Kidney epithelial cell (primary cell): ENCODE data around the gene CCSER2. TPM values are rescaled to one million over a fixed set of nuclear protein-coding genes. Genes with fewer than 3 reads are reported as not detected.

Experiments
- DNase-seq: peaks from one replicate; pipeline ENCODE4 v3.0.0-alpha.2; 2010; ENCODE audit warnings: low read depth
- H3K27me3 ChIP-seq: 2 replicates; pipeline ENCODE4 v1.6.0; 2011; ENCODE audit warnings: low read length; ENCODE audit not compliant: control insufficient read depth, insufficient read depth
- H3K36me3 ChIP-seq: 2 replicates; pipeline ENCODE4 v1.5.1; 2011; ENCODE audit warnings: low read length; ENCODE audit not compliant: control insufficient read depth, insufficient read depth
- H3K4me3 ChIP-seq: 2 replicates; pipeline ENCODE4 v1.5.1; 2011; ENCODE audit warnings: low read depth, mild to moderate bottlenecking, control low read depth, low read length
- total RNA-seq: library from RNA; depleted of rRNA; stranded (reverse); fragments of >200 nt; gene quantifications from 2 replicates; pipeline ENCODE4 v1.2.3, GENCODE V29; 2015
- TF ChIP-seq, protein P1 (sequence below): IDR thresholded peaks from 2 replicates; pipeline ENCODE4 v1.5.1; 2011; ENCODE audit warnings: mild to moderate bottlenecking, moderate library complexity, low read length, control low read depth, inconsistent platforms; ENCODE audit not compliant: insufficient read depth, poor library complexity, severe bottlenecking

CCSER2 gene
- total RNA-seq, 1 donor from 2014 or later = 28.0 TPM

DNA sequence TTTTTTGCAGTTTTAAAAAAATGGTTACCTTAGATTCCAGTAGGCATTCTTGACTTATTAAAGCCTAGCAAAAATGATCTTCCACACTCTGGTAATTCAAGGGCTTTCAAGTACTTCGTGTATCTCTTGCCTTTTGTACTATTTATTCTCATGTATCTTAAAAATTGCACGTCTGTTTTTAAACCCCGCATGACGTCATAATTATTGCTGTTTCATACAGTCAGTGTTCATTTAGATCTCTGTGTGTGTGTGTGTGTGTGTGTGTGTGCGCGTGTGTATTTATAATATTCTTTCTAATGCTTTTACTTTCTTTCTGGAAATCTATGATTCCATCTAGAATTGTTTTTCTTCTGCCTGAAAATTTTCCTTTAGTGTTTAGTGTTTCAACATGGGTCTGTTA lies 234.2 kb downstream of the CCSER2 start:
- TF ChIP-seq, protein P1, sequence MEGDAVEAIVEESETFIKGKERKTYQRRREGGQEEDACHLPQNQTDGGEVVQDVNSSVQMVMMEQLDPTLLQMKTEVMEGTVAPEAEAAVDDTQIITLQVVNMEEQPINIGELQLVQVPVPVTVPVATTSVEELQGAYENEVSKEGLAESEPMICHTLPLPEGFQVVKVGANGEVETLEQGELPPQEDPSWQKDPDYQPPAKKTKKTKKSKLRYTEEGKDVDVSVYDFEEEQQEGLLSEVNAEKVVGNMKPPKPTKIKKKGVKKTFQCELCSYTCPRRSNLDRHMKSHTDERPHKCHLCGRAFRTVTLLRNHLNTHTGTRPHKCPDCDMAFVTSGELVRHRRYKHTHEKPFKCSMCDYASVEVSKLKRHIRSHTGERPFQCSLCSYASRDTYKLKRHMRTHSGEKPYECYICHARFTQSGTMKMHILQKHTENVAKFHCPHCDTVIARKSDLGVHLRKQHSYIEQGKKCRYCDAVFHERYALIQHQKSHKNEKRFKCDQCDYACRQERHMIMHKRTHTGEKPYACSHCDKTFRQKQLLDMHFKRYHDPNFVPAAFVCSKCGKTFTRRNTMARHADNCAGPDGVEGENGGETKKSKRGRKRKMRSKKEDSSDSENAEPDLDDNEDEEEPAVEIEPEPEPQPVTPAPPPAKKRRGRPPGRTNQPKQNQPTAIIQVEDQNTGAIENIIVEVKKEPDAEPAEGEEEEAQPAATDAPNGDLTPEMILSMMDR = no peak
- no peaks in the 10 kb centered on the region for H3K27me3 ChIP-seq
- no peaks in the 10 kb centered on the region for H3K36me3 ChIP-seq
- no peak for DNase-seq
- H3K4me3 ChIP-seq = no peak overlapping the region

DNA sequence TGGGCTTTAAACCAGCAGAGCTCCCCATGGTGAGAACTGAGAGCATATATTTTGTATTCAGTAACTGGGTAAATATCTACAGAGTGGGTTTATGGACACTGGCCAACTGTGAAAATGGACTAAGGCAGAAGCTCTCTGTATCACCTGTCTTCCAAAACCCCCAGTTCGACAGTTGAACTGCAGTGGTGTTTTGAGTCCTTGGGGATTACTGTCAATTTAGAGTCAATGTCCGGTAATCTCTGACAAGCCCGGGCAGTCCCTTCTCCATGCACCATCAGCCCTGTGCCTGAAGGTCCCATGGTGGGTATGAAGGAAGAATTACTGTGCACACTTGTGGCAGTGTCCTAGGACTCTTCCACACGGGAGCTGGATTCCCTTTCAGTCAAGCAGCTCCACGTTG lies 235.0 kb downstream of the CCSER2 start:
- no peak overlapping the region for H3K4me3 ChIP-seq

DNA sequence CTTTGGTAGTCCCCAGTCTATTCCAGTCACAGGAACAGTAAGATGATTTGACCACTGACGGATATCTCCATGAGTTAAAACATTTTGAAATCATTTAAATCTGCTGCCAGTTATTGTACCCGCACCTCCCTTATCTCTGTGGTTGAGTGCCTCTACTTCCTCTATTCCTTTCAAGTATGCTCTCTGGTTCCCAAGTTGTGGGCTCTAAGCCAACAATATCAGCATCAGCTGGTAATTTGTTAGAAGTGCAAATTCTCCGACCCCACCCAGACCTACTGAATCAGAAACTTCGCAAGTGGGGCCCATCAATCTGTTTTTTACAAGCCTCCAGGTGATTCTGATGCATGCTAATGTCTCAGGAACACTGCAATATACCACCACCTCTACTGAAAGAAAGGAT lies 235.5 kb downstream of the CCSER2 start:
- DNase-seq = no peak
- Histone ChIP-seq H3K4me3 (no peak overlapping the region), H3K27me3 (no peaks in the 10 kb centered on the region), H3K36me3 (no peaks in the 10 kb centered on the region)
- TF ChIP-seq, protein P1 = no peak

More for the DNA sequence above, 235.0 kb downstream of the CCSER2 start:
- DNase-seq = no peak
- Histone ChIP-seq H3K36me3 (no peaks in the 10 kb centered on the region), H3K27me3 (no peaks in the 10 kb centered on the region)
- TF ChIP-seq, protein P1 = no peak

DNA sequence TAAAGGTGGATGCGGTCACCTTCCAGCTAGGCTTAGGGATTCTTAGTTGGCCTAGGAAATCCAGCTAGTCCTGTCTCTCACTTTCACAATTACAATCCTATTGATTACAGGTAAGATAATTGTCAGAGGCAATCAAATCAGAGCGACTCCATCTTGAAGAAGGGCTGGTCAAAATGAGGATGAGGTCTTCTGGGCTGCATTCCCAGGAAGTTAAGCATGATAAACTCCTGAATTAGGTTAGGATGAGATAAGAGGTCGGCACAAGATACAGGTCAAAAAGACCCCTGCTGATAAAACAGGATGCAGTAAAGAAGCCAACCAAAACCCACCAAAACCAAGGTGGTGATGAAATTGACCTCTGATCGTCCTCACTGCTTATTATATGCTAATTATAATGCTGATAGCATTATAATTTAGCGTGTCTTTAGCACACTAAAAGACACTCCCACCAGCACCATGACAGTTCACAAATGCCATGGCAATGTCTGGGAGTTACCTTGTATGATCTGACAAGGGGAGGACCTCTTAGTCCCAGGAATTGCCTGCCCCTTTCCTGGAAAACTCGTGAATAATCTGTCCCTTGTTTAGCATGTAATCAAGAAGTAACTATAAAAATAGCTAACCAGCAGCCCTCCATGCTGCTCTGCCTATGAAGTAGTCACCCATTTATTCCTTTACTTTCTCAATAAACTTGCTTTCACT lies 237.6 kb downstream of the CCSER2 start:
- Histone ChIP-seq H3K27me3 (no peaks in the 10 kb centered on the region), H3K36me3 (no peaks in the 10 kb centered on the region), H3K4me3 (no peak overlapping the region)
- DNase-seq = no peak
- TF ChIP-seq, protein P1 = no peak

DNA sequence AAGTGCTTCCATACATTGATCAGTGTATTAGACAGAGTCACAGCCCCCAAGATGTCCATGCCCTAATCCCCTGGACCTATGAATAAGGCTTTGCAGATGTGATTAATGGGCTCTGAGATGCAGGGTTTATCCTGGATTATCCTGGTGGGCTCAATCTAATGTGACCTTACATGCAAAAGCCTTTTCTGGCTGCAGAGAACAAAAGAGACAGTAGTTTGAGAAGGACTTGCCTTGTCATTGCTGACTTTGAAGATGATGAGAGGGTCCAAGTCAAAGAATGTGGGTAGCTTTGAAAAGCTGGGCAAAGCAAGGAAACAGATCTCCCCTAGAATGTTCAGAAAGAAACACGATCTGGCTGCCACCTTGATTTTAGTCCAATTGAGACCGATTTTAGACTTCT lies 238.7 kb downstream of the CCSER2 start:
- no peaks in the 10 kb centered on the region for H3K36me3 ChIP-seq

More for the DNA sequence above, 238.7 kb downstream of the CCSER2 start:
- H3K27me3 ChIP-seq = no peaks in the 10 kb centered on the region
- DNase-seq = no peak
- H3K4me3 ChIP-seq = no peak overlapping the region
- TF ChIP-seq, protein P1 = no peak

Other genes with a start within 250 kb of the CCSER2 start
- gene GHITM, start 189.1 kb upstream of the CCSER2 start, total RNA-seq = 231 and 276 TPM in 2 replicates
- gene GPR15LG, start 154.8 kb upstream of the CCSER2 start, total RNA-seq = not detected in 2 replicates
- 4.3 and 4.6 TPM in 2 replicates for gene CDHR1, start 134.1 kb upstream of the CCSER2 start, total RNA-seq
- gene LRIT2, start 103.0 kb upstream of the CCSER2 start, total RNA-seq = not detected in 2 replicates
- gene LRIT1, start 87.0 kb upstream of the CCSER2 start, total RNA-seq = not detected in 2 replicates
- not detected in 2 replicates for gene RGR, start 83.5 kb upstream of the CCSER2 start, total RNA-seq